ENCODE data around the gene PALLD. TPM values are rescaled to one million over a fixed set of nuclear protein-coding genes. Genes with fewer than 3 reads are reported as not detected.

The PALLD gene
- polyA plus RNA-seq, 1 donor (not counting 4 experiments of a cell fraction or from before 2014, with no cell fraction given): 136 TPM

- H3K4me2 ChIP-seq (ENCODE audit: control insufficient read depth, extremely low read depth, insufficient read depth, low read depth, low read length): no peak overlapping the region
- no peaks in the 10 kb centered on the region for H3K9me1 ChIP-seq (ENCODE audit: control insufficient read depth, extremely low read depth, insufficient read depth, low read length)
- no peaks in the 10 kb centered on the region for H4K20me1 ChIP-seq (ENCODE audit: control insufficient read depth, extremely low read depth, insufficient read depth, low read length)
- H3K27me3 ChIP-seq (ENCODE audit: control insufficient read depth, extremely low read depth, insufficient read depth, low read length): no peaks in the 10 kb centered on the region
- TF ChIP-seq CTCF (optimal IDR thresholded peaks at IDR 0.05 in 1 of 3, IDR thresholded peaks at IDR 0.05 in 1 of 3, conservative IDR thresholded peaks at IDR 0.05 in 1 of 3; ENCODE audit: extremely low read depth in 1 of 3, insufficient read depth in 2 of 3, low read length in 3 of 3) (no peak), EZH2 (IDR thresholded peaks at IDR 0.05; ENCODE audit: low read length) (no peak)
- no peak overlapping the region for H3K4me3 ChIP-seq (ENCODE audit: control insufficient read depth in 2 of 3, extremely low read depth in 1 of 3, insufficient read depth in 2 of 3, low read depth in 1 of 3, low read length in 3 of 3)
- no peaks in the 10 kb centered on the region for H3K9me3 ChIP-seq (ENCODE audit: control insufficient read depth, low read depth, low read length)
- dilution Hi-C loops (cut with MboI; ENCODE audit: extremely low pct_ligation_motif_present, low sequenced_read_pairs): no loop called here
- no peak for FAIRE-seq
- DNase-seq (ENCODE audit: low read depth, low spot score): no peak
- no peak overlapping the region for H2AFZ ChIP-seq (ENCODE audit: control insufficient read depth, low read length)
- no peaks in the 10 kb centered on the region for H3K4me1 ChIP-seq (ENCODE audit: control insufficient read depth, extremely low read depth, insufficient read depth, low read length)
- no peak overlapping the region for H3K27ac ChIP-seq (ENCODE audit: control insufficient read depth, insufficient read depth, low read length)
- peaks cover 24 to 36% of the 10 kb centered on the region in 2 experiments for H3K36me3 ChIP-seq (ENCODE audit: control insufficient read depth in 2 of 2, extremely low read depth in 1 of 2, insufficient read depth in 2 of 2, low read length in 2 of 2)
- H3K9ac ChIP-seq (ENCODE audit: control insufficient read depth, extremely low read depth, insufficient read depth, low read length): no peak overlapping the region
- peaks cover 4% of the 10 kb centered on the region for H3K79me2 ChIP-seq (ENCODE audit: control insufficient read depth, insufficient read depth, low read length)
These were observed 417.2 kb downstream of the PALLD start for GRCh38 chr4:168914095-168914494.

- Histone ChIP-seq H3K79me2 (ENCODE audit: control insufficient read depth, insufficient read depth, low read length) (no peaks in the 10 kb centered on the region), H3K4me3 (ENCODE audit: control insufficient read depth in 2 of 3, extremely low read depth in 1 of 3, insufficient read depth in 2 of 3, low read depth in 1 of 3, low read length in 3 of 3) (no peak overlapping the region), H3K9ac (ENCODE audit: control insufficient read depth, extremely low read depth, insufficient read depth, low read length) (no peak overlapping the region), H3K27ac (ENCODE audit: control insufficient read depth, insufficient read depth, low read length) (no peak overlapping the region), H3K36me3 (ENCODE audit: control insufficient read depth in 2 of 2, extremely low read depth in 1 of 2, insufficient read depth in 2 of 2, low read length in 2 of 2) (peaks cover 28 to 29% of the 10 kb centered on the region in 2 experiments), H3K9me1 (ENCODE audit: control insufficient read depth, extremely low read depth, insufficient read depth, low read length) (no peaks in the 10 kb centered on the region), H3K4me1 (ENCODE audit: control insufficient read depth, extremely low read depth, insufficient read depth, low read length) (no peaks in the 10 kb centered on the region), H4K20me1 (ENCODE audit: control insufficient read depth, extremely low read depth, insufficient read depth, low read length) (no peaks in the 10 kb centered on the region), H2AFZ (ENCODE audit: control insufficient read depth, low read length) (no peak overlapping the region), H3K9me3 (ENCODE audit: control insufficient read depth, low read depth, low read length) (no peaks in the 10 kb centered on the region), H3K27me3 (ENCODE audit: control insufficient read depth, extremely low read depth, insufficient read depth, low read length) (no peaks in the 10 kb centered on the region), H3K4me2 (ENCODE audit: control insufficient read depth, extremely low read depth, insufficient read depth, low read depth, low read length) (no peak overlapping the region)
- DNase-seq (ENCODE audit: low read depth, low spot score) (no peak), FAIRE-seq (no peak)
- dilution Hi-C loops (cut with MboI; ENCODE audit: extremely low pct_ligation_motif_present, low sequenced_read_pairs): no loop called here
- no peak for TF ChIP-seq EZH2 (IDR thresholded peaks at IDR 0.05; ENCODE audit: low read length)
- peak in 2 of 3 experiments; percentile 23 to 29 for TF ChIP-seq CTCF (optimal IDR thresholded peaks at IDR 0.05 in 1 of 3, IDR thresholded peaks at IDR 0.05 in 1 of 3, conservative IDR thresholded peaks at IDR 0.05 in 1 of 3; ENCODE audit: extremely low read depth in 1 of 3, insufficient read depth in 2 of 3, low read length in 3 of 3)
These were observed 420.4 kb downstream of the PALLD start for GRCh38 chr4:168917138-168917779.

Measured in keratinocyte (primary cell).